ENCODE data around the gene CST4.

DNA sequence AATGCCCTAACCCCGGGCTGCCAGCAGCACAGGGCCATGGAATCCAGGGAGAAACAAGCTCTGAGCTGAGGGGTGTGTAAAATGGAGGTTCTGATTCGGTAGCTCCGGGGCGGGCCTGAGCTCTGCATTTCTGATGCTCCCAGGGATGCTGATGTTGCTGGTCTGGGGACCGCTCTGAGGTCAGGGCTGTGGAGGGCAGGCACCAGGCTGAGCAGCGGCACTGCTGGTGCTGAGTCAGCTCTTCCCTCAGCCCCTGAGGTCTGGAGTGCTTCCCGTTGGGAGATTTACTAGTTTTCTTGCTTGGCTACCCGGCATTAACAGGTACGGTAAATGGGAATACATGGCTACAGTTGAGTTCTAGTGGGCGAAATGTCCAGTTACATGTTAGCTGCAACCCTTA, 32.5 kb downstream of the CST4 start:
- TF ChIP-seq, protein P1, sequence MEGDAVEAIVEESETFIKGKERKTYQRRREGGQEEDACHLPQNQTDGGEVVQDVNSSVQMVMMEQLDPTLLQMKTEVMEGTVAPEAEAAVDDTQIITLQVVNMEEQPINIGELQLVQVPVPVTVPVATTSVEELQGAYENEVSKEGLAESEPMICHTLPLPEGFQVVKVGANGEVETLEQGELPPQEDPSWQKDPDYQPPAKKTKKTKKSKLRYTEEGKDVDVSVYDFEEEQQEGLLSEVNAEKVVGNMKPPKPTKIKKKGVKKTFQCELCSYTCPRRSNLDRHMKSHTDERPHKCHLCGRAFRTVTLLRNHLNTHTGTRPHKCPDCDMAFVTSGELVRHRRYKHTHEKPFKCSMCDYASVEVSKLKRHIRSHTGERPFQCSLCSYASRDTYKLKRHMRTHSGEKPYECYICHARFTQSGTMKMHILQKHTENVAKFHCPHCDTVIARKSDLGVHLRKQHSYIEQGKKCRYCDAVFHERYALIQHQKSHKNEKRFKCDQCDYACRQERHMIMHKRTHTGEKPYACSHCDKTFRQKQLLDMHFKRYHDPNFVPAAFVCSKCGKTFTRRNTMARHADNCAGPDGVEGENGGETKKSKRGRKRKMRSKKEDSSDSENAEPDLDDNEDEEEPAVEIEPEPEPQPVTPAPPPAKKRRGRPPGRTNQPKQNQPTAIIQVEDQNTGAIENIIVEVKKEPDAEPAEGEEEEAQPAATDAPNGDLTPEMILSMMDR (tag by site-specific recombination; IDR thresholded peaks at IDR 0.05) = no peak
- TF ChIP-seq, protein P2, sequence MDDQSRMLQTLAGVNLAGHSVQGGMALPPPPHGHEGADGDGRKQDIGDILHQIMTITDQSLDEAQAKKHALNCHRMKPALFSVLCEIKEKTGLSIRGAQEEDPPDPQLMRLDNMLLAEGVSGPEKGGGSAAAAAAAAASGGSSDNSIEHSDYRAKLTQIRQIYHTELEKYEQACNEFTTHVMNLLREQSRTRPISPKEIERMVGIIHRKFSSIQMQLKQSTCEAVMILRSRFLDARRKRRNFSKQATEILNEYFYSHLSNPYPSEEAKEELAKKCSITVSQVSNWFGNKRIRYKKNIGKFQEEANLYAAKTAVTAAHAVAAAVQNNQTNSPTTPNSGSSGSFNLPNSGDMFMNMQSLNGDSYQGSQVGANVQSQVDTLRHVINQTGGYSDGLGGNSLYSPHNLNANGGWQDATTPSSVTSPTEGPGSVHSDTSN (CRISPR knock-in tag; IDR thresholded peaks at IDR 0.05) = no peak
- TF ChIP-seq ZBTB8A (tag by site-specific recombination; IDR thresholded peaks at IDR 0.05) = no peak

Measured in HEK293 (cell line).